HCT116 (cell line): ENCODE measurements around the gene NACC2. TPM values are rescaled to one million over a fixed set of nuclear protein-coding genes. Genes with fewer than 3 reads are reported as not detected.

Experiments used
- ATAC-seq: fragments of 200-7000 bp; cut with Tn5 transposase; 2 replicates; pipeline ENCODE4 v1.9.1; 2020; ENCODE audit warnings: mild to moderate bottlenecking, moderate library complexity
- BruUV-seq: library from RNA; stranded (reverse); fragments of 400-500 nt; replicated peaks from 2 replicates; lab custom pipeline; 2021; lab: Mats Ljungman, UMichigan
- CTCF ChIA-PET: fragments of 300-600 bp; sonication (Branson Sonifier 250); formaldehyde crosslinking; loops from one replicate; lab custom pipeline; 2021; ENCODE audit warnings: antibody characterized with exemption; lab: Charles Lee
- POLR2A ChIA-PET: fragments of 300-600, 350-600 bp; sonication (Branson Sonifier 250); formaldehyde crosslinking; loops from one replicate; lab custom pipeline; 2021; ENCODE audit warnings: antibody characterized with exemption; lab: Charles Lee
- RAD21 ChIA-PET, 2 experiments: fragments of 300-600 bp; sonication (Branson Sonifier 250); formaldehyde crosslinking; loops; one replicate each; lab custom pipeline; 2023; ENCODE audit warnings: low total read pairs in 2 of 2; ENCODE audit not compliant: uncharacterized antibody in 2 of 2, unreplicated experiment in 2 of 2, low non-redundant PET in 1 of 2; lab: Charles Lee
- DNase-seq: peaks from one replicate; pipeline ENCODE4 v3.0.0-alpha.2; 2010; ENCODE audit warnings: low read depth, low spot score
- H2AFZ ChIP-seq: fragments of 200-600 bp; shearing (Covaris generic), sonication (generic); 2 replicates; pipeline ENCODE4 v1.6.1; 2017; ENCODE audit warnings: low read depth, mixed run types, mixed read lengths, antibody characterized with exemption, low read length; ENCODE audit not compliant: poor library complexity, severe bottlenecking
- H3K27ac ChIP-seq: 2 replicates; pipeline ENCODE4 v1.5.1; 2012; ENCODE audit warnings: low read depth, low read length
- H3K27me3 ChIP-seq: fragments of 200-600 bp; sonication (generic); 2 replicates; pipeline ENCODE4 v1.6.1; 2016; ENCODE audit warnings: mixed run types, low read length, mixed read lengths; ENCODE audit not compliant: insufficient read depth
- H3K36me3 ChIP-seq, 2 experiments: fragments of 200-500 bp in 1 of 2; fragments of 200-600 bp in 1 of 2; sonication (Bioruptor generic) in 1 of 2; sonication (generic) in 1 of 2; 2 replicates each; pipeline versions ENCODE4 v1.5.1 to v1.6.1; 2014 to 2016; ENCODE audit warnings: low read length in 2 of 2, inconsistent platforms in 1 of 2, mixed read lengths in 1 of 2, mixed run types in 1 of 2; ENCODE audit not compliant: insufficient read depth in 2 of 2, control insufficient read depth in 1 of 2
- H3K4me1 ChIP-seq, 2 experiments: fragments of 200-600 bp in 1 of 2; sonication (generic) in 1 of 2; 2 replicates each; pipeline versions ENCODE4 v1.5.1 to v1.6.1; 2012 to 2017; ENCODE audit warnings: low read length in 2 of 2, inconsistent platforms in 1 of 2, mild to moderate bottlenecking in 1 of 2, mixed read lengths in 1 of 2, mixed run types in 1 of 2, moderate library complexity in 1 of 2; ENCODE audit not compliant: insufficient read depth in 2 of 2, control insufficient read depth in 1 of 2
- H3K4me2 ChIP-seq: fragments of 200-600 bp; sonication (generic); 2 replicates; pipeline ENCODE4 v1.6.1; 2017; ENCODE audit warnings: mixed run types, low read length, mixed read lengths
- H3K4me3 ChIP-seq, 2 experiments: fragments of 200-600 bp in 1 of 2; sonication (generic) in 1 of 2; replicated peaks in 1 of 2; 2 replicates each; pipeline ENCODE4 v1.5.1; 2011 to 2016; ENCODE audit warnings: low read length in 2 of 2, control low read depth in 1 of 2, low read depth in 1 of 2, mild to moderate bottlenecking in 1 of 2, mixed read lengths in 1 of 2, mixed run types in 1 of 2
- H3K79me2 ChIP-seq: fragments of 200-600 bp; sonication (generic); 2 replicates; pipeline ENCODE4 v1.6.1; 2017; ENCODE audit warnings: mild to moderate bottlenecking, mixed run types, low read length, moderate library complexity, mixed read lengths; ENCODE audit not compliant: insufficient read depth
- H3K9ac ChIP-seq: fragments of 200-600 bp; sonication (generic); 2 replicates; pipeline ENCODE4 v1.6.1; 2016; ENCODE audit warnings: low read length, mixed read lengths
- H3K9me2 ChIP-seq: fragments of 200-600 bp; sonication (generic), shearing (Covaris generic); 2 replicates; pipeline ENCODE4 v1.6.1; 2017; ENCODE audit warnings: mixed run types, mild to moderate bottlenecking, moderate library complexity; ENCODE audit not compliant: insufficient read depth
- H3K9me3 ChIP-seq, 2 experiments: fragments of 200-500 bp in 1 of 2; fragments of 200-600 bp in 1 of 2; sonication (Bioruptor generic) in 1 of 2; sonication (generic) in 1 of 2; 2 replicates each; pipeline ENCODE4 v1.6.1; 2014 to 2017; ENCODE audit warnings: low read length in 2 of 2, mixed read lengths in 2 of 2, inconsistent platforms in 1 of 2, low read depth in 1 of 2, mild to moderate bottlenecking in 1 of 2, mixed run types in 1 of 2, moderate library complexity in 1 of 2; ENCODE audit not compliant: control insufficient read depth in 1 of 2, insufficient read depth in 1 of 2
- H4K20me1 ChIP-seq: fragments of 200-600 bp; sonication (generic), shearing (Covaris generic); 2 replicates; pipeline ENCODE4 v1.6.1; 2017; ENCODE audit warnings: mixed run types, mild to moderate bottlenecking, moderate library complexity; ENCODE audit not compliant: insufficient read depth
- EZH2phosphoT487 ChIP-seq: fragments of 200-600 bp; IDR thresholded peaks from 2 replicates; pipeline ENCODE4 v1.6.1; 2018; ENCODE audit warnings: antibody characterized with exemption, borderline replicate concordance
- MAX ChIP-seq: IDR thresholded peaks from 2 replicates; pipeline ENCODE4 v1.6.1; 2012
- intact Hi-C: fragments of 100-400 bp; cut with micrococcal nuclease; formaldehyde crosslinking; loops from 2 replicates; pipeline ENCODE4 v1.10.0; 2022
- total RNA-seq: library from RNA; stranded (reverse); gene quantifications from one replicate; pipeline ENCODE4 v1.2.1, GENCODE V29; 2021; ENCODE audit not compliant: unreplicated experiment

NACC2 gene
- total RNA-seq, 1 experiment from 2014 or later = 27.8 TPM

- TF ChIP-seq EZH2phosphoT487 (no peak), MAX (no peak)
- ChIA-PET RAD21 (no interaction called here), POLR2A (no interaction called here), CTCF (no interaction called here)
- no peak for DNase-seq
- Histone ChIP-seq H3K4me2 (no peak overlapping the region), H3K9me3 (no peaks in the 10 kb centered on the region), H2AFZ (no peak overlapping the region), H3K79me2 (peaks cover under 1% of the 10 kb centered on the region; the same call in 1 of the 2 replicates), H3K9ac (no peak overlapping the region), H3K27me3 (no peaks in the 10 kb centered on the region), H3K4me3 (no peak overlapping the region), H3K9me2 (no peaks in the 10 kb centered on the region), H3K36me3 (no peaks in the 10 kb centered on the region), H3K27ac (no peak overlapping the region), H4K20me1 (no peaks in the 10 kb centered on the region), H3K4me1 (peaks cover 24 to 28% of the 10 kb centered on the region in 2 experiments)
- intact Hi-C loops = no loop called here
- no TSS peak for BruUV-seq
- no peak for ATAC-seq
Observed at GRCh38 chr9:136099542-136099941, 4.5 kb upstream of the NACC2 start.

GRCh38 chr9:136098844-136099243 is 3.8 kb upstream of the NACC2 start:
- intact Hi-C loops = no loop called here

More at GRCh38 chr9:136098844-136099243, 3.8 kb upstream of the NACC2 start:
- H4K20me1 ChIP-seq = no peaks in the 10 kb centered on the region
- ChIA-PET RAD21 (no interaction called here), CTCF (no interaction called here), POLR2A (no interaction called here)
- H3K9me3 ChIP-seq = no peaks in the 10 kb centered on the region
- DNase-seq = no peak
- H2AFZ ChIP-seq = no peak overlapping the region
- H3K27ac ChIP-seq = no peak overlapping the region; the same call in 1 of the 2 replicates
- no peaks in the 10 kb centered on the region for H3K27me3 ChIP-seq
- no peak for TF ChIP-seq MAX
- no peaks in the 10 kb centered on the region for H3K9me2 ChIP-seq
- no peaks in the 10 kb centered on the region for H3K36me3 ChIP-seq
- no peak for ATAC-seq
- H3K4me1 ChIP-seq = peaks cover 23 to 29% of the 10 kb centered on the region in 2 experiments
- no peak overlapping the region for H3K4me3 ChIP-seq
- no peak overlapping the region for H3K4me2 ChIP-seq
- BruUV-seq = no TSS peak
- H3K9ac ChIP-seq = no peak overlapping the region
- H3K79me2 ChIP-seq = peaks cover 8% of the 10 kb centered on the region
